Neural progenitor cell (in vitro differentiated cells): ENCODE results near the gene ATXN1.

Source experiments
- CTCF ChIP-seq: fragments of 200-600 bp; sonication (generic); IDR thresholded peaks from 2 replicates; pipeline ENCODE4 v1.5.1; 2017; ENCODE audit warnings: antibody characterized with exemption, mild to moderate bottlenecking
- EZH2phosphoT487 ChIP-seq: fragments of 200-600 bp; sonication (generic); IDR thresholded peaks from 2 replicates; pipeline ENCODE4 v1.6.1; 2017; ENCODE audit warnings: antibody characterized with exemption

GRCh38 chr6:16432075-16433032, 328.9 kb downstream of the ATXN1 start:
- no peak for TF ChIP-seq CTCF
- TF ChIP-seq EZH2phosphoT487: no peak
